Breast epithelium (tissue), 4 donors: ENCODE data around the gene MAST1. TPM values are rescaled to one million over a fixed set of nuclear protein-coding genes. Genes with fewer than 3 reads are reported as not detected.
A peak's percentile ranks its signal among the peaks of the same experiment; 100 is the strongest.

Experiments
- DNase-seq, 2 donors: peaks; one replicate each; pipeline ENCODE4 v3.0.0-alpha.2; 2019; ENCODE audit warnings: low spot score in 2 of 2
- H3K27ac ChIP-seq, 2 donors: fragments of 200-600 bp; sonication (generic) in 1 of 2; one replicate each; pipeline ENCODE4 v1.5.1; 2016 to 2019; ENCODE audit warnings: mild to moderate bottlenecking in 1 of 2
- H3K27me3 ChIP-seq, 2 donors: fragments of 200-600 bp; sonication (generic) in 1 of 2; one replicate each; pipeline versions ENCODE4 v1.5.1 to v1.6.0; 2017 to 2019; ENCODE audit warnings: control low read depth in 1 of 2, mild to moderate bottlenecking in 1 of 2
- H3K36me3 ChIP-seq: fragments of 200-600 bp; one replicate; pipeline ENCODE4 v1.5.1; 2019
- H3K4me1 ChIP-seq, 2 donors: fragments of 200-600 bp; sonication (generic); one replicate each; pipeline ENCODE4 v1.5.1; 2016 to 2019; ENCODE audit warnings: control low read depth in 1 of 2
- H3K4me3 ChIP-seq, 3 donors: fragments of 200-600 bp; sonication (generic); 1 replicate in 2 of 3; 2 replicates in 1 of 3; pipeline ENCODE4 v1.5.1; 2016 to 2019; ENCODE audit warnings: mild to moderate bottlenecking in 3 of 3, moderate library complexity in 2 of 3
- H3K9me3 ChIP-seq, 2 donors: fragments of 200-600 bp; sonication (generic) in 1 of 2; one replicate each; pipeline ENCODE4 v1.5.1; 2016 to 2019; ENCODE audit warnings: control low read depth in 1 of 2
- CTCF ChIP-seq, 3 donors: fragments of 450-650 bp; IDR thresholded peaks; one replicate each; pipeline ENCODE4 v1.5.1; 2016 to 2017; ENCODE audit warnings: antibody characterized with exemption in 3 of 3, mild to moderate bottlenecking in 3 of 3, moderate library complexity in 3 of 3
- POLR2A ChIP-seq: fragments of 450-650 bp; IDR thresholded peaks from one replicate; pipeline ENCODE4 v1.6.1; 2016; ENCODE audit warnings: antibody characterized with exemption, mild to moderate bottlenecking, moderate library complexity
- POLR2AphosphoS5 ChIP-seq, 3 donors: sonication (generic); formaldehyde crosslinking; IDR thresholded peaks; one replicate each; pipeline ENCODE4 v1.6.1; 2017; ENCODE audit warnings: antibody characterized with exemption in 3 of 3
- intact Hi-C: fragments of 100-400 bp; cut with DNase I; formaldehyde crosslinking; loops from one replicate; pipeline ENCODE4 v1.15.1; 2023; ENCODE audit warnings: low total_unique reads
- total RNA-seq, 3 donors: library from RNA; depleted of rRNA; stranded (reverse); fragments of >200 nt; gene quantifications; one replicate each; pipeline ENCODE4 v1.1.0, GENCODE V29; 2016

MAST1 gene
- total RNA-seq, 3 donors from 2014 or later = 0.88 TPM; not detected in 2

- H3K27ac ChIP-seq = peak overlapping the region; percentile 91 to 96
- H3K4me1 ChIP-seq = no peaks in the 10 kb centered on the region
- peak in 1 of 2 donors; percentile 53 for DNase-seq
- intact Hi-C loops = no loop called here
- peaks cover 9 to 15% of the 10 kb centered on the region in 2 donors for H3K9me3 ChIP-seq
- TF ChIP-seq POLR2AphosphoS5 (IDR thresholded peaks at IDR 0.05) (no peak), POLR2A (no peak), CTCF (IDR thresholded peaks at IDR 0.05) (no peak)
- no peaks in the 10 kb centered on the region for H3K36me3 ChIP-seq
- peaks cover 0 to 13% of the 10 kb centered on the region in 2 donors for H3K27me3 ChIP-seq
- H3K4me3 ChIP-seq = peak overlapping the region; percentile 66 to 83 (median 82)
These were observed 42.3 kb downstream of the MAST1 start for GRCh38 chr19:12880551-12881171.

- Histone ChIP-seq H3K27ac (peak within 1 kb of the TSS; percentile 91 to 96), H3K4me1 (no peaks in the 10 kb centered on the region)
- intact Hi-C loops = no loop called here
These were observed 43.0 kb downstream of the MAST1 start, which contains the start of gene DNASE2 for GRCh38 chr19:12881172-12881808. Gene DNASE2, minus strand, starts transcription at chr19:12881449. Its CDS starts 74 bp downstream, at chr19:12881375.

GRCh38 chr19:12882589-12882988, 44.3 kb downstream of the MAST1 start:
- intact Hi-C loops = no loop called here
- Histone ChIP-seq H3K27me3 (peaks cover 0 to 17% of the 10 kb centered on the region in 2 donors), H3K27ac (no peak overlapping the region), H3K4me3 (no peak overlapping the region), H3K9me3 (peaks cover 9 to 15% of the 10 kb centered on the region in 2 donors), H3K4me1 (no peaks in the 10 kb centered on the region), H3K36me3 (no peaks in the 10 kb centered on the region)
- TF ChIP-seq CTCF (IDR thresholded peaks at IDR 0.05) (no peak), POLR2A (no peak), POLR2AphosphoS5 (IDR thresholded peaks at IDR 0.05) (no peak)
- no peak for DNase-seq

More at GRCh38 chr19:12881172-12881808, 43.0 kb downstream of the MAST1 start, which contains the start of gene DNASE2:
- H3K36me3 ChIP-seq = no peaks in the 10 kb centered on the region
- H3K4me3 ChIP-seq = peak within 1 kb of the TSS; percentile 66 to 83 (median 82)
- peak; percentile 97 for DNase-seq
- H3K27me3 ChIP-seq = peaks cover 0 to 17% of the 10 kb centered on the region in 2 donors
- H3K9me3 ChIP-seq = peaks cover 9 to 15% of the 10 kb centered on the region in 2 donors
- TF ChIP-seq POLR2AphosphoS5 (IDR thresholded peaks at IDR 0.05) (peak; percentile 51 to 81 (median 59)), CTCF (IDR thresholded peaks at IDR 0.05) (no peak), POLR2A (peak; percentile 40)

- Histone ChIP-seq H3K27me3 (peaks cover 0 to 17% of the 10 kb centered on the region in 2 donors), H3K9me3 (peaks cover 9 to 15% of the 10 kb centered on the region in 2 donors), H3K4me1 (no peaks in the 10 kb centered on the region), H3K27ac (no peak overlapping the region), H3K36me3 (no peaks in the 10 kb centered on the region), H3K4me3 (no peak overlapping the region)
- TF ChIP-seq CTCF (IDR thresholded peaks at IDR 0.05) (no peak), POLR2A (no peak), POLR2AphosphoS5 (IDR thresholded peaks at IDR 0.05) (no peak)
- no peak for DNase-seq
- intact Hi-C loops = no loop called here
These were observed 45.9 kb downstream of the MAST1 start for GRCh38 chr19:12884202-12884601.

GRCh38 chr19:12884627-12884925, 46.3 kb downstream of the MAST1 start:
- DNase-seq = no peak
- Histone ChIP-seq H3K9me3 (peaks cover 9 to 15% of the 10 kb centered on the region in 2 donors), H3K36me3 (no peaks in the 10 kb centered on the region), H3K27me3 (peaks cover 0 to 17% of the 10 kb centered on the region in 2 donors), H3K4me3 (peak overlapping the region in 2 of 3 donors; percentile 47 to 61), H3K4me1 (no peaks in the 10 kb centered on the region), H3K27ac (peak overlapping the region in 1 of 2 donors; percentile 20)
- intact Hi-C loops = no loop called here
- TF ChIP-seq CTCF (IDR thresholded peaks at IDR 0.05) (no peak), POLR2AphosphoS5 (IDR thresholded peaks at IDR 0.05) (no peak), POLR2A (no peak)
